Spleen (tissue), 11 donors: Measurements from ENCODE around the gene SERPINA4. TPM values are rescaled to one million over a fixed set of nuclear protein-coding genes. Genes with fewer than 3 reads are reported as not detected.

ENCODE experiments used
- DNase-seq: peaks from one replicate; pipeline ENCODE4 v3.0.0-alpha.2; 2020
- H3K27ac ChIP-seq, 8 donors: fragments of 200-600 bp; sonication (generic) in 7 of 8; 1 replicate in 4 of 8; 2 replicates in 4 of 8; pipeline versions ENCODE4 v1.5.0 to v1.8.0; 2016 to 2021; ENCODE audit warnings: inconsistent platforms in 4 of 8, mild to moderate bottlenecking in 4 of 8, moderate library complexity in 1 of 8
- H3K27me3 ChIP-seq, 7 donors: fragments of 200-600 bp; sonication (generic) in 6 of 7; replicated peaks in 1 of 7; 1 replicate in 4 of 7; 2 replicates in 3 of 7; pipeline versions ENCODE4 v1.5.0 to v1.8.0; 2016 to 2021; ENCODE audit warnings: inconsistent platforms in 3 of 7, mild to moderate bottlenecking in 1 of 7
- H3K36me3 ChIP-seq, 6 donors: fragments of 200-600 bp; sonication (generic) in 5 of 6; 1 replicate in 4 of 6; 2 replicates in 2 of 6; pipeline versions ENCODE4 v1.5.0 to v1.8.0; 2016 to 2021; ENCODE audit warnings: inconsistent platforms in 2 of 6
- H3K4me1 ChIP-seq, 6 donors: fragments of 200-600 bp; sonication (generic) in 5 of 6; 1 replicate in 3 of 6; 2 replicates in 3 of 6; pipeline versions ENCODE4 v1.5.0 to v1.8.0; 2016 to 2021; ENCODE audit warnings: inconsistent platforms in 3 of 6
- H3K4me3 ChIP-seq, 8 donors: fragments of 200-600 bp; sonication (generic) in 7 of 8; 1 replicate in 4 of 8; 2 replicates in 4 of 8; pipeline versions ENCODE4 v1.5.0 to v1.8.0; 2016 to 2021; ENCODE audit warnings: inconsistent platforms in 4 of 8, mild to moderate bottlenecking in 4 of 8, moderate library complexity in 2 of 8
- H3K9me3 ChIP-seq, 8 donors: fragments of 200-600 bp; sonication (generic) in 7 of 8; 1 replicate in 4 of 8; 2 replicates in 4 of 8; pipeline versions ENCODE4 v1.5.0 to v1.8.0; 2016 to 2021; ENCODE audit warnings: inconsistent platforms in 4 of 8
- CTCF ChIP-seq, 11 experiments: fragments of 200-600 bp in 7 of 11; fragments of 450-650 bp in 4 of 11; sonication (generic) in 4 of 11; IDR thresholded peaks in 8 of 11; conservative IDR thresholded peaks in 3 of 11; 1 replicate in 7 of 11; 2 replicates in 4 of 11; pipeline versions ENCODE4 v1.4.0 to v1.8.0; 2016 to 2021; ENCODE audit warnings: antibody characterized with exemption in 11 of 11, inconsistent platforms in 4 of 11, mild to moderate bottlenecking in 1 of 11
- POLR2A ChIP-seq, 3 donors: fragments of 450-650 bp; IDR thresholded peaks; one replicate each; pipeline ENCODE4 v1.5.1; 2017; ENCODE audit warnings: antibody characterized with exemption in 3 of 3, mild to moderate bottlenecking in 1 of 3
- POLR2AphosphoS5 ChIP-seq, 3 donors: sonication (generic); formaldehyde crosslinking; IDR thresholded peaks; one replicate each; pipeline ENCODE4 v1.5.1; 2017; ENCODE audit warnings: antibody characterized with exemption in 3 of 3
- WGBS, 5 donors: extraction: QIAGEN DNeasy Blood & Tissue Kit in 3 of 5; methylation state at CpG; one replicate each; pipeline versions ENCODE4 v1.1.5 to v1.1.7; 2013 to 2018; 5-methylcytosine and 5-hydroxymethylcytosine counted together
- intact Hi-C: fragments of 100-400 bp; cut with DNase I; formaldehyde crosslinking; loops from one replicate; pipeline ENCODE4 v1.15.0; 2023; ENCODE audit warnings: low total_unique reads
- polyA plus RNA-seq, 3 donors: library from polyadenylated mRNA; stranded (reverse); fragments of 200-250 nt; gene quantifications; one replicate each; pipeline ENCODE4 v1.2.1, GENCODE V29; 2013
- total RNA-seq, 7 donors: library from RNA; depleted of rRNA in 3 of 7; stranded (reverse); fragments of >200 nt in 3 of 7; fragmentation: NEBNext Ultra II Directional in 4 of 7; extraction: Animal tissue kit (Norgen Biotek cat#: 25700) in 4 of 7; gene quantifications; one replicate each; pipeline versions ENCODE4 v1.1.0 to v1.2.1, GENCODE V29; 2016 to 2021
- donor health status: healthy with polysubstance abuse.
- donor health status: DM: no; HTN: no; CAD: no; lungs with moderate emphysema.
- donor health status: DM: no; HTN: no; CAD: no.
- donor health status: Bipolar disorder and iron deficiency.
- donor health status: healthy.
- donor health status: DM: no; HTN: no; CAD: no.
- donor health status: DM: yes; HTN: yes; CAD: no.

The SERPINA4 gene
- total and polyA plus RNA-seq, 10 donors = not detected

- H3K4me1 ChIP-seq = no peaks in the 10 kb centered on the region
- H3K4me3 ChIP-seq = no peak overlapping the region
- H3K27ac ChIP-seq = no peak overlapping the region
- peak; percentile 32 for DNase-seq
- WGBS, 5 donors = 83 to 94% (median 89%) methylated on average over 6 of the region's 6 CpGs
- peaks cover 2 to 49% (median 36%) of the 10 kb centered on the region in 8 donors for H3K9me3 ChIP-seq
- TF ChIP-seq CTCF (IDR thresholded peaks at IDR 0.05 in 8 of 11, conservative IDR thresholded peaks at IDR 0.05 in 3 of 11) (no peak), POLR2A (IDR thresholded peaks at IDR 0.05) (no peak), POLR2AphosphoS5 (IDR thresholded peaks at IDR 0.05) (no peak)
- H3K27me3 ChIP-seq = peaks cover 0 to 24% (median 0%) of the 10 kb centered on the region in 7 donors
- H3K36me3 ChIP-seq = no peaks in the 10 kb centered on the region
- intact Hi-C loops = no loop called here
Observed at GRCh38 chr14:94619297-94619696, 58.1 kb downstream of the SERPINA4 start.

Other genes starting within 250 kb of the SERPINA4 start
- not detected for gene SERPINA6, start 238.1 kb upstream of the SERPINA4 start, total RNA-seq
- gene SERPINA6, start 238.1 kb upstream of the SERPINA4 start, polyA plus RNA-seq = not detected
- gene SERPINA2, start 194.7 kb upstream of the SERPINA4 start, total RNA-seq = not detected
- gene SERPINA2, start 194.7 kb upstream of the SERPINA4 start, polyA plus RNA-seq = not detected
- gene SERPINA1, start 172.8 kb upstream of the SERPINA4 start, total RNA-seq = 100 to 1,000 TPM; 167 to 701 (median 241) TPM
- gene SERPINA1, start 172.8 kb upstream of the SERPINA4 start, polyA plus RNA-seq = 10 to 100 TPM; 28.4 to 60.7 (median 43.8) TPM
- gene SERPINA11, start 108.6 kb upstream of the SERPINA4 start, total RNA-seq = not detected
- gene SERPINA11, start 108.6 kb upstream of the SERPINA4 start, polyA plus RNA-seq = not detected
- not detected for gene SERPINA9, start 85.2 kb upstream of the SERPINA4 start, total RNA-seq
- gene SERPINA9, start 85.2 kb upstream of the SERPINA4 start, polyA plus RNA-seq = 1 to 10 TPM in 1 of 3 donors, under 1 TPM in 2; 0.10 to 8.9 (median 0.65) TPM
- gene SERPINA12, start 52.0 kb upstream of the SERPINA4 start, total RNA-seq = not detected
- gene SERPINA12, start 52.0 kb upstream of the SERPINA4 start, polyA plus RNA-seq = not detected
- gene SERPINA5, start 20.0 kb downstream of the SERPINA4 start, total RNA-seq = 100 to 1,000 TPM in 6 of 7 donors, 10 to 100 TPM in 1; 67.3 to 216 (median 169) TPM
- 10 to 100 TPM; 11.5 to 58.2 (median 41.4) TPM for gene SERPINA5, start 20.0 kb downstream of the SERPINA4 start, polyA plus RNA-seq
- gene SERPINA3, start 50.9 kb downstream of the SERPINA4 start, total RNA-seq = 10 to 100 TPM in 4 of 7 donors, 1 to 10 TPM in 3; 3.4 to 29.7 (median 10.1) TPM
- gene SERPINA3, start 50.9 kb downstream of the SERPINA4 start, polyA plus RNA-seq = 10 to 100 TPM in 2 of 3 donors, 1 to 10 TPM in 1; 8.5 to 88.3 (median 10.3) TPM
- not detected for gene GSC, start 208.7 kb downstream of the SERPINA4 start, total RNA-seq
- gene GSC, start 208.7 kb downstream of the SERPINA4 start, polyA plus RNA-seq = not detected